ENCODE data around the gene PLGRKT. TPM values are rescaled to one million over a fixed set of nuclear protein-coding genes. Genes with fewer than 3 reads are reported as not detected.

PLGRKT gene
- total and polyA plus RNA-seq, 10 donors = 12.8 to 27.9 (median 18.3) TPM

- Histone ChIP-seq H3K9me3 (no peaks in the 10 kb centered on the region), H3K36me3 (peaks cover 0 to 20% (median 5%) of the 10 kb centered on the region in 6 donors), H3K27ac (peak overlapping the region in 4 of 8 donors; percentile 90 to 94 (median 91)), H3K4me1 (peaks cover 16 to 72% (median 52%) of the 10 kb centered on the region in 6 donors), H3K27me3 (replicated peaks in 1 of 7) (no peaks in the 10 kb centered on the region), H3K4me3 (peak overlapping the region in 1 of 8 donors; percentile 74)
- no peak for DNase-seq
- 66 to 84% (median 79%) methylated on average over 2 of the region's 2 CpGs for WGBS, 5 donors
- intact Hi-C loops (cut with DNase I; ENCODE audit: low total_unique reads) = no loop called here
- TF ChIP-seq CTCF (IDR thresholded peaks at IDR 0.05 in 8 of 11, conservative IDR thresholded peaks at IDR 0.05 in 3 of 11) (no peak), POLR2AphosphoS5 (IDR thresholded peaks at IDR 0.05) (no peak), POLR2A (IDR thresholded peaks at IDR 0.05) (no peak)
Observed at GRCh38 chr9:5453004-5453403, 15.3 kb upstream of the PLGRKT start.

GRCh38 chr9:5452286-5452609, 14.5 kb upstream of the PLGRKT start:
- H3K27me3 ChIP-seq (replicated peaks in 1 of 7) = no peaks in the 10 kb centered on the region
- TF ChIP-seq POLR2A (IDR thresholded peaks at IDR 0.05) (no peak), CTCF (IDR thresholded peaks at IDR 0.05 in 8 of 11, conservative IDR thresholded peaks at IDR 0.05 in 3 of 11) (no peak), POLR2AphosphoS5 (IDR thresholded peaks at IDR 0.05) (no peak)
- peak overlapping the region in 4 of 8 donors; percentile 56 to 74 (median 60) for H3K4me3 ChIP-seq
- intact Hi-C loops (cut with DNase I; ENCODE audit: low total_unique reads) = no loop called here
- H3K4me1 ChIP-seq = peaks cover 16 to 72% (median 52%) of the 10 kb centered on the region in 6 donors
- H3K9me3 ChIP-seq = no peaks in the 10 kb centered on the region
- peak overlapping the region in 5 of 8 donors; percentile 24 to 94 (median 91) for H3K27ac ChIP-seq
- DNase-seq = no peak
- 62 to 80% (median 71%) methylated on average over 1 of the region's 1 CpG for WGBS, 5 donors
- H3K36me3 ChIP-seq = peaks cover 0 to 12% (median 0%) of the 10 kb centered on the region in 6 donors

DNA sequence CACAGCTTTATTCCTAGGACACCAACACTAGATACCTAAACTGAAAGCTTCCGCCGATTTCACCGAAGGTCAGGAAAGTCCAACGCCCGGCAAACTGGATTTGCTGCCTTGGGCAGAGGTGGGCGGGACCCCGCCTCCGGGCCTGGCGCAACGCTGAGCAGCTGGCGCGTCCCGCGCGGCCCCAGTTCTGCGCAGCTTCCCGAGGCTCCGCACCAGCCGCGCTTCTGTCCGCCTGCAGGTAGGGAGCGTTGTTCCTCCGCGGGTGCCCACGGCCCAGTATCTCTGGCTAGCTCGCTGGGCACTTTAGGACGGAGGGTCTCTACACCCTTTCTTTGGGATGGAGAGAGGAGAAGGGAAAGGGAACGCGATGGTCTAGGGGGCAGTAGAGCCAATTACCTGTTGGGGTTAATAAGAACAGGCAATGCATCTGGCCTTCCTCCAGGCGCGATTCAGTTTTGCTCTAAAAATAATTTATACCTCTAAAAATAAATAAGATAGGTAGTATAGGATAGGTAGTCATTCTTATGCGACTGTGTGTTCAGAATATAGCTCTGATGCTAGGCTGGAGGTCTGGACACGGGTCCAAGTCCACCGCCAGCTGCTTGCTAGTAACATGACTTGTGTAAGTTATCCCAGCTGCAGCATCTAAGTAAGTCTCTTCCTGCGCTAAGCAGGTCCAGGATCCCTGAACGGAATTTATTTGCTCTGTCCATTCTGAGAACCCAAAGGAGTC, 12.8 kb upstream of the PLGRKT start, which contains the start of gene CD274:
CD274 (plus strand) TSS at position 184 of the 733 bp plus-strand sequence. CDS start 5,572 bp downstream, outside the sequence.
- no peaks in the 10 kb centered on the region for H3K9me3 ChIP-seq
- TF ChIP-seq CTCF (IDR thresholded peaks at IDR 0.05 in 8 of 11, conservative IDR thresholded peaks at IDR 0.05 in 3 of 11) (peak; percentile 64 to 87 (median 80)), POLR2AphosphoS5 (IDR thresholded peaks at IDR 0.05) (peak; percentile 91 to 95 (median 92)), POLR2A (IDR thresholded peaks at IDR 0.05) (peak in 1 of 3 donors; percentile 61)
- WGBS, 5 donors = 3 to 6% (median 4%) methylated on average over 36 of the region's 36 CpGs
- peaks cover 16 to 76% (median 52%) of the 10 kb centered on the region in 6 donors for H3K4me1 ChIP-seq
- H3K36me3 ChIP-seq = no peaks in the 10 kb centered on the region
- H3K27ac ChIP-seq = peak within 1 kb of the TSS; percentile 79 to 94 (median 91)
- intact Hi-C loops (cut with DNase I; ENCODE audit: low total_unique reads) = no loop called here
- DNase-seq = peak; percentile 97
- peak within 1 kb of the TSS; percentile 38 to 74 (median 58) for H3K4me3 ChIP-seq
- no peaks in the 10 kb centered on the region for H3K27me3 ChIP-seq (replicated peaks in 1 of 7)
